AG04450 (cell line): ENCODE data around the gene HRH3. TPM values are rescaled to one million over a fixed set of nuclear protein-coding genes. Genes with fewer than 3 reads are reported as not detected.

Experiments
- CTCF ChIA-PET: fragments of 300-600, 350-600 bp; formaldehyde crosslinking; extraction: SDS; loops from one replicate; lab custom pipeline; 2022; ENCODE audit warnings: antibody characterized with exemption, inconsistent platforms; lab: Charles Lee
- POLR2A ChIA-PET: fragments of 350-600 bp; formaldehyde crosslinking; extraction: SDS; loops from one replicate; lab custom pipeline; 2021; ENCODE audit warnings: antibody characterized with exemption, inconsistent platforms; lab: Yijun Ruan, JAX
- DNase-seq: peaks from one replicate; pipeline ENCODE4 v3.0.0-alpha.2; 2011; ENCODE audit warnings: low read depth, low spot score
- H3K27ac ChIP-seq: one replicate; pipeline ENCODE4 v1.5.1; 2012; ENCODE audit warnings: low read depth, low read length, control low read depth
- H3K27me3 ChIP-seq: one replicate; pipeline ENCODE4 v1.6.0; 2012; ENCODE audit warnings: low read length; ENCODE audit not compliant: control insufficient read depth, insufficient read depth
- H3K4me3 ChIP-seq: 2 replicates; pipeline ENCODE4 v1.5.1; 2011; ENCODE audit warnings: mild to moderate bottlenecking, low read depth, low read length, control low read depth
- H3K9me3 ChIP-seq: 2 replicates; pipeline ENCODE4 v1.5.1; 2012; ENCODE audit warnings: low read length; ENCODE audit not compliant: control insufficient read depth, insufficient read depth
- CTCF ChIP-seq: IDR thresholded peaks from 2 replicates; pipeline ENCODE4 v1.5.1; 2011; ENCODE audit warnings: low read depth, low read length, control low read depth, inconsistent platforms
- polyA plus RNA-seq: library from polyadenylated mRNA; depleted of rRNA; stranded (reverse); fragments of >200 nt; gene quantifications from 2 replicates; pipeline ENCODE4 v1.2.3, GENCODE V29; 2011

The HRH3 gene
- polyA plus RNA-seq, 1 experiment: not detected

- no peak for DNase-seq
- no peaks in the 10 kb centered on the region; the same call in none of the 2 replicates for H3K9me3 ChIP-seq
- peaks cover 21% of the 10 kb centered on the region for H3K27me3 ChIP-seq
- no peak overlapping the region for H3K4me3 ChIP-seq
- no peak for TF ChIP-seq CTCF
- no peak overlapping the region for H3K27ac ChIP-seq
- ChIA-PET CTCF (no interaction called here), POLR2A (no interaction called here)
These were observed 11.2 kb upstream of the HRH3 start for GRCh38 chr20:62231292-62231691.

- H3K27ac ChIP-seq: no peak overlapping the region
- POLR2A ChIA-PET: no interaction called here
- peaks cover 27% of the 10 kb centered on the region for H3K27me3 ChIP-seq
- peaks cover 4% of the 10 kb centered on the region for H3K9me3 ChIP-seq
- CTCF ChIA-PET: no interaction called here
- TF ChIP-seq CTCF: no peak
- H3K4me3 ChIP-seq: no peak overlapping the region
- no peak for DNase-seq
These were observed 10.6 kb upstream of the HRH3 start for GRCh38 chr20:62230696-62231095.

- Histone ChIP-seq H3K9me3 (peaks cover 4% of the 10 kb centered on the region), H3K27me3 (peaks cover 28% of the 10 kb centered on the region), H3K4me3 (no peak overlapping the region), H3K27ac (no peak overlapping the region)
- CTCF ChIA-PET: no interaction called here
- POLR2A ChIA-PET: no interaction called here
- no peak for DNase-seq
- no peak for TF ChIP-seq CTCF
These were observed 10.2 kb upstream of the HRH3 start for GRCh38 chr20:62230276-62230675.

- DNase-seq: no peak
- Histone ChIP-seq H3K27ac (no peak overlapping the region), H3K27me3 (peaks cover 28% of the 10 kb centered on the region), H3K9me3 (peaks cover 4% of the 10 kb centered on the region), H3K4me3 (no peak overlapping the region)
- no peak for TF ChIP-seq CTCF
- ChIA-PET POLR2A (no interaction called here), CTCF (no interaction called here)
These were observed 9.6 kb upstream of the HRH3 start for GRCh38 chr20:62229667-62230066.

GRCh38 chr20:62228982-62229545 lies 9.0 kb upstream of the HRH3 start:
- ChIA-PET POLR2A (no interaction called here), CTCF (no interaction called here)
- no peak for DNase-seq
- TF ChIP-seq CTCF: no peak
- Histone ChIP-seq H3K4me3 (no peak overlapping the region), H3K27ac (no peak overlapping the region), H3K27me3 (peaks cover 28% of the 10 kb centered on the region), H3K9me3 (peaks cover 4% of the 10 kb centered on the region)
